GM12878 (cell line): ENCODE results near the gene FAR2. TPM values are rescaled to one million over a fixed set of nuclear protein-coding genes. Genes with fewer than 3 reads are reported as not detected.

Source experiments
- ATAC-seq: fragments of 200-7000 bp; cut with Tn5 transposase; 3 replicates; pipeline ENCODE4 v1.9.1; 2020; ENCODE audit warnings: mild to moderate bottlenecking, moderate library complexity
- BruUV-seq: library from RNA; stranded (reverse); fragments of 400-500 nt; replicated peaks from 2 replicates; lab custom pipeline; 2021; lab: Mats Ljungman, UMichigan
- CTCF ChIA-PET: fragments of 300-600 bp; sonication (Branson Sonifier 250); formaldehyde crosslinking; extraction: SDS; loops from one replicate; lab custom pipeline; 2021; ENCODE audit warnings: inconsistent platforms; lab: Yijun Ruan, JAX
- POLR2A ChIA-PET: fragments of 350-600 bp; formaldehyde crosslinking; extraction: SDS; loops from one replicate; lab custom pipeline; 2021; ENCODE audit warnings: inconsistent platforms; lab: Charles Lee
- RAD21 ChIA-PET: fragments of 300-600 bp; sonication (Branson Sonifier 250); formaldehyde crosslinking; loops from one replicate; lab custom pipeline; 2023; ENCODE audit warnings: antibody characterized with exemption; ENCODE audit not compliant: unreplicated experiment; lab: Charles Lee
- SMC1A ChIA-PET: fragments of 300-600 bp; sonication (Branson Sonifier 250); formaldehyde crosslinking; loops from one replicate; lab custom pipeline; 2023; ENCODE audit not compliant: unreplicated experiment, uncharacterized antibody; lab: Charles Lee
- DNase-seq: peaks from one replicate; pipeline ENCODE4 v3.0.0-alpha.2; 2011; ENCODE audit warnings: low read depth, low spot score
- FAIRE-seq: peaks from 3 replicates; lab custom pipeline; 2011; peaks lifted over from hg19 to GRCh38; lab: Jason Lieb, UNC
- H2AFZ ChIP-seq: 2 replicates; pipeline ENCODE4 v1.6.0; 2011; ENCODE audit warnings: low read depth, low read length, control low read depth; ENCODE audit not compliant: control insufficient read depth
- H3K27ac ChIP-seq: 2 replicates; pipeline ENCODE4 v1.5.1; 2011; ENCODE audit warnings: control low read depth; ENCODE audit not compliant: control insufficient read depth, insufficient read depth
- H3K27me3 ChIP-seq, 2 experiments: replicated peaks in 1 of 2; 2 replicates each; pipeline versions ENCODE4 v1.6.0 to v1.6.1; 2011; ENCODE audit warnings: low read length in 1 of 2; ENCODE audit not compliant: control insufficient read depth in 2 of 2, insufficient read depth in 2 of 2
- H3K36me3 ChIP-seq, 2 experiments: 2 replicates each; pipeline ENCODE4 v1.5.1; 2011; ENCODE audit warnings: low read length in 1 of 2; ENCODE audit not compliant: control insufficient read depth in 2 of 2, insufficient read depth in 2 of 2
- H3K4me1 ChIP-seq: 2 replicates; pipeline ENCODE4 v1.6.1; 2011; ENCODE audit warnings: mild to moderate bottlenecking, low read length, moderate library complexity, mixed read lengths; ENCODE audit not compliant: control insufficient read depth, insufficient read depth
- H3K4me2 ChIP-seq: 2 replicates; pipeline ENCODE4 v1.6.0; 2011; ENCODE audit warnings: control low read depth; ENCODE audit not compliant: control insufficient read depth, insufficient read depth
- H3K4me3 ChIP-seq: fragments of 200-600 bp; sonication (generic); 2 replicates; pipeline ENCODE4 v1.5.1; 2016
- H3K79me2 ChIP-seq: 2 replicates; pipeline ENCODE4 v1.6.0; 2011; ENCODE audit warnings: low read length; ENCODE audit not compliant: control insufficient read depth, insufficient read depth
- H3K9ac ChIP-seq: 2 replicates; pipeline ENCODE4 v1.8.0; 2011; ENCODE audit warnings: low read length, control low read depth, mixed read lengths; ENCODE audit not compliant: control insufficient read depth, insufficient read depth
- H3K9me3 ChIP-seq: replicated peaks from 3 replicates; pipeline ENCODE4 v1.5.1; 2011; ENCODE audit warnings: mild to moderate bottlenecking, low read length; ENCODE audit not compliant: control insufficient read depth, insufficient read depth
- H4K20me1 ChIP-seq: 2 replicates; pipeline ENCODE4 v1.6.0; 2011; ENCODE audit not compliant: control insufficient read depth, insufficient read depth
- ATF7 ChIP-seq: fragments of 450-650 bp; IDR thresholded peaks from 2 replicates; pipeline ENCODE4 v1.6.1; 2016; ENCODE audit warnings: low read depth, mild to moderate bottlenecking
- BCL11A ChIP-seq: IDR thresholded peaks from 2 replicates; pipeline ENCODE4 v1.6.1; 2011; ENCODE audit warnings: low read depth, low read length
- EZH2 ChIP-seq: IDR thresholded peaks from 2 replicates; pipeline ENCODE4 v1.6.1; 2012; ENCODE audit warnings: low read depth, mild to moderate bottlenecking, control low read depth, inconsistent platforms, low read length, borderline replicate concordance; ENCODE audit not compliant: control insufficient read depth
- KLF5 ChIP-seq: fragments of 450-650 bp; IDR thresholded peaks from 2 replicates; pipeline ENCODE4 v1.6.1; 2014; ENCODE audit warnings: mild to moderate bottlenecking; ENCODE audit not compliant: partially characterized antibody
- MYC ChIP-seq: IDR thresholded peaks from 2 replicates; pipeline ENCODE4 v1.6.1; 2011; ENCODE audit warnings: mild to moderate bottlenecking, low read length, moderate library complexity, inconsistent platforms; ENCODE audit not compliant: insufficient read depth, insufficient replicate concordance, insufficient read length, severe bottlenecking
- SIN3A ChIP-seq: IDR thresholded peaks from 2 replicates; pipeline ENCODE4 v1.6.1; 2012; ENCODE audit warnings: low read depth, low read length, improper control_type of control experiment
- SMAD1 ChIP-seq: fragments of 450-650 bp; IDR thresholded peaks from 2 replicates; pipeline ENCODE4 v1.6.1; 2018; ENCODE audit warnings: mild to moderate bottlenecking, low read depth; ENCODE audit not compliant: partially characterized antibody
- WRNIP1 ChIP-seq: IDR thresholded peaks from 2 replicates; pipeline ENCODE4 v1.6.1; 2011; ENCODE audit warnings: low read depth, low read length, improper control_type of control experiment, borderline replicate concordance
- WGBS: methylation state at CpG from one replicate; pipeline ENCODE4 v1.1.6; 2016; ENCODE audit warnings: low lambda C conversion rate; ENCODE audit not compliant: insufficient replicate concordance, insufficient coverage; ENCODE audit errors: missing lambda C conversion rate; 5-methylcytosine and 5-hydroxymethylcytosine counted together
- in situ Hi-C: fragments of 300-500 bp; cut with MboI; formaldehyde crosslinking; loops from 9 replicates; pipeline ENCODE4 v1.14.3; 2018; ENCODE audit warnings: mixed read lengths
- intact Hi-C: fragments of 100-400 bp; cut with micrococcal nuclease; formaldehyde crosslinking; loops from one replicate; pipeline ENCODE4 v1.14.2; 2022; ENCODE audit not compliant: unreplicated experiment
- polyA plus RNA-seq, 11 experiments: library from polyadenylated mRNA; depleted of rRNA in 4 of 11; unstranded in 6 of 11; stranded (reverse) in 5 of 11; fragments of >200 nt; fragmentation: Nextera tagmentation in 4 of 11; fragmentation: Illumina TruSeq in 1 of 11; extraction: Ambion mirVana in 4 of 11; extraction: Trizol in 1 of 11; gene quantifications; 1 replicate in 1 of 11; 2 replicates in 10 of 11; pipeline versions ENCODE4 v1.2.1 to v1.2.3, GENCODE V29; 2011 to 2016; ENCODE audit warnings: inconsistent platforms in 2 of 11, missing spikeins in 2 of 11, low read depth in 1 of 11
- total RNA-seq, 4 experiments: library from RNA; depleted of rRNA in 3 of 4; stranded (reverse); fragments of >200 nt in 3 of 4; fragmentation: Illumina TruSeq in 1 of 4; extraction: Trizol in 1 of 4; gene quantifications; 2 replicates each; pipeline versions ENCODE4 v1.2.1 to v1.2.3, GENCODE V29; 2013 to 2021
- TF ChIP-seq, protein P1 (sequence below): fragments of 450-650 bp; formaldehyde crosslinking; IDR thresholded peaks from 2 replicates; pipeline ENCODE4 v1.5.0; 2022; ENCODE audit warnings: mild to moderate bottlenecking, missing genetic modification characterization
- TF ChIP-seq, protein P2 (sequence below): IDR thresholded peaks from 2 replicates; pipeline ENCODE4 v1.6.1; 2012; ENCODE audit warnings: low read depth, low read length, improper control_type of control experiment
- TF ChIP-seq, protein P3 (sequence below): IDR thresholded peaks from 2 replicates; pipeline ENCODE4 v1.6.1; 2012; ENCODE audit warnings: mild to moderate bottlenecking, low read depth, low read length
- TF ChIP-seq, protein P4 (sequence below): fragments of 450-650 bp; IDR thresholded peaks from 2 replicates; pipeline ENCODE4 v1.6.1; 2016; ENCODE audit warnings: mild to moderate bottlenecking

FAR2 gene
- total and polyA plus RNA-seq, 10 of the 15 experiments (the other 5 are each of a cell fraction or from before 2014, with no cell fraction given), result 0.50 to 1.1 (median 0.65) TPM

DNA sequence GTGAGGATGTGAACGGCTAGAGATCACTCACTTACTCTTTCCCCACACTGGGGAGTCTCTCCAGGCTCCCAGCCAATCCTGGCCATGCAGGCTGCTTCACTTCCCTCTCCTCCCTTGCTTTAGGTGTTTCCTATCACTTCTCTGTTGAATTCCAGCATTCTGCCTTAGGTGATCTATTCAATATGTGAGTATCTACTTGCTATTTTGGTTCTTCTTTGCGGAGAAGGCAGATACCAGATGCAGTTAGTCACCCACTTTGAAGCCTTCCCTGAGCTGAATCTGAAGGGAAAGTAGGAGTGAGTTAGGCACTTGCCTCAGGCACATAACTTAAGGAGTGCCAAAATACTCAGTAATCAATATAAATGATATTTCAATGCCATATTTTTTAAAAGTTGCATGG, 36.0 kb upstream of the FAR2 start:
- H2AFZ ChIP-seq, result no peak overlapping the region
- H4K20me1 ChIP-seq, result no peaks in the 10 kb centered on the region
- H3K27me3 ChIP-seq, result no peaks in the 10 kb centered on the region
- intact Hi-C loops (no loop called here), in situ Hi-C loops (no loop called here)
- no peak overlapping the region for H3K9ac ChIP-seq
- TF ChIP-seq KLF5 (no peak), ATF7 (no peak), SIN3A (no peak), BCL11A (no peak), WRNIP1 (no peak), SMAD1 (no peak), MYC (no peak), EZH2 (no peak)
- TF ChIP-seq, protein P1, sequence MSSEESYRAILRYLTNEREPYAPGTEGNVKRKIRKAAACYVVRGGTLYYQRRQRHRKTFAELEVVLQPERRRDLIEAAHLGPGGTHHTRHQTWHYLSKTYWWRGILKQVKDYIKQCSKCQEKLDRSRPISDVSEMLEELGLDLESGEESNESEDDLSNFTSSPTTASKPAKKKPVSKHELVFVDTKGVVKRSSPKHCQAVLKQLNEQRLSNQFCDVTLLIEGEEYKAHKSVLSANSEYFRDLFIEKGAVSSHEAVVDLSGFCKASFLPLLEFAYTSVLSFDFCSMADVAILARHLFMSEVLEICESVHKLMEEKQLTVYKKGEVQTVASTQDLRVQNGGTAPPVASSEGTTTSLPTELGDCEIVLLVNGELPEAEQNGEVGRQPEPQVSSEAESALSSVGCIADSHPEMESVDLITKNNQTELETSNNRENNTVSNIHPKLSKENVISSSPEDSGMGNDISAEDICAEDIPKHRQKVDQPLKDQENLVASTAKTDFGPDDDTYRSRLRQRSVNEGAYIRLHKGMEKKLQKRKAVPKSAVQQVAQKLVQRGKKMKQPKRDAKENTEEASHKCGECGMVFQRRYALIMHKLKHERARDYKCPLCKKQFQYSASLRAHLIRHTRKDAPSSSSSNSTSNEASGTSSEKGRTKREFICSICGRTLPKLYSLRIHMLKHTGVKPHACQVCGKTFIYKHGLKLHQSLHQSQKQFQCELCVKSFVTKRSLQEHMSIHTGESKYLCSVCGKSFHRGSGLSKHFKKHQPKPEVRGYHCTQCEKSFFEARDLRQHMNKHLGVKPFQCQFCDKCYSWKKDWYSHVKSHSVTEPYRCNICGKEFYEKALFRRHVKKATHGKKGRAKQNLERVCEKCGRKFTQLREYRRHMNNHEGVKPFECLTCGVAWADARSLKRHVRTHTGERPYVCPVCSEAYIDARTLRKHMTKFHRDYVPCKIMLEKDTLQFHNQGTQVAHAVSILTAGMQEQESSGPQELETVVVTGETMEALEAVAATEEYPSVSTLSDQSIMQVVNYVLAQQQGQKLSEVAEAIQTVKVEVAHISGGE, result no peak
- TF ChIP-seq, protein P2, sequence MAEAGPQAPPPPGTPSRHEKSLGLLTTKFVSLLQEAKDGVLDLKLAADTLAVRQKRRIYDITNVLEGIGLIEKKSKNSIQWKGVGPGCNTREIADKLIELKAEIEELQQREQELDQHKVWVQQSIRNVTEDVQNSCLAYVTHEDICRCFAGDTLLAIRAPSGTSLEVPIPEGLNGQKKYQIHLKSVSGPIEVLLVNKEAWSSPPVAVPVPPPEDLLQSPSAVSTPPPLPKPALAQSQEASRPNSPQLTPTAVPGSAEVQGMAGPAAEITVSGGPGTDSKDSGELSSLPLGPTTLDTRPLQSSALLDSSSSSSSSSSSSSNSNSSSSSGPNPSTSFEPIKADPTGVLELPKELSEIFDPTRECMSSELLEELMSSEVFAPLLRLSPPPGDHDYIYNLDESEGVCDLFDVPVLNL, result no peak
- TF ChIP-seq, protein P3, sequence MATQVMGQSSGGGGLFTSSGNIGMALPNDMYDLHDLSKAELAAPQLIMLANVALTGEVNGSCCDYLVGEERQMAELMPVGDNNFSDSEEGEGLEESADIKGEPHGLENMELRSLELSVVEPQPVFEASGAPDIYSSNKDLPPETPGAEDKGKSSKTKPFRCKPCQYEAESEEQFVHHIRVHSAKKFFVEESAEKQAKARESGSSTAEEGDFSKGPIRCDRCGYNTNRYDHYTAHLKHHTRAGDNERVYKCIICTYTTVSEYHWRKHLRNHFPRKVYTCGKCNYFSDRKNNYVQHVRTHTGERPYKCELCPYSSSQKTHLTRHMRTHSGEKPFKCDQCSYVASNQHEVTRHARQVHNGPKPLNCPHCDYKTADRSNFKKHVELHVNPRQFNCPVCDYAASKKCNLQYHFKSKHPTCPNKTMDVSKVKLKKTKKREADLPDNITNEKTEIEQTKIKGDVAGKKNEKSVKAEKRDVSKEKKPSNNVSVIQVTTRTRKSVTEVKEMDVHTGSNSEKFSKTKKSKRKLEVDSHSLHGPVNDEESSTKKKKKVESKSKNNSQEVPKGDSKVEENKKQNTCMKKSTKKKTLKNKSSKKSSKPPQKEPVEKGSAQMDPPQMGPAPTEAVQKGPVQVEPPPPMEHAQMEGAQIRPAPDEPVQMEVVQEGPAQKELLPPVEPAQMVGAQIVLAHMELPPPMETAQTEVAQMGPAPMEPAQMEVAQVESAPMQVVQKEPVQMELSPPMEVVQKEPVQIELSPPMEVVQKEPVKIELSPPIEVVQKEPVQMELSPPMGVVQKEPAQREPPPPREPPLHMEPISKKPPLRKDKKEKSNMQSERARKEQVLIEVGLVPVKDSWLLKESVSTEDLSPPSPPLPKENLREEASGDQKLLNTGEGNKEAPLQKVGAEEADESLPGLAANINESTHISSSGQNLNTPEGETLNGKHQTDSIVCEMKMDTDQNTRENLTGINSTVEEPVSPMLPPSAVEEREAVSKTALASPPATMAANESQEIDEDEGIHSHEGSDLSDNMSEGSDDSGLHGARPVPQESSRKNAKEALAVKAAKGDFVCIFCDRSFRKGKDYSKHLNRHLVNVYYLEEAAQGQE, result no peak
- TF ChIP-seq, protein P4, sequence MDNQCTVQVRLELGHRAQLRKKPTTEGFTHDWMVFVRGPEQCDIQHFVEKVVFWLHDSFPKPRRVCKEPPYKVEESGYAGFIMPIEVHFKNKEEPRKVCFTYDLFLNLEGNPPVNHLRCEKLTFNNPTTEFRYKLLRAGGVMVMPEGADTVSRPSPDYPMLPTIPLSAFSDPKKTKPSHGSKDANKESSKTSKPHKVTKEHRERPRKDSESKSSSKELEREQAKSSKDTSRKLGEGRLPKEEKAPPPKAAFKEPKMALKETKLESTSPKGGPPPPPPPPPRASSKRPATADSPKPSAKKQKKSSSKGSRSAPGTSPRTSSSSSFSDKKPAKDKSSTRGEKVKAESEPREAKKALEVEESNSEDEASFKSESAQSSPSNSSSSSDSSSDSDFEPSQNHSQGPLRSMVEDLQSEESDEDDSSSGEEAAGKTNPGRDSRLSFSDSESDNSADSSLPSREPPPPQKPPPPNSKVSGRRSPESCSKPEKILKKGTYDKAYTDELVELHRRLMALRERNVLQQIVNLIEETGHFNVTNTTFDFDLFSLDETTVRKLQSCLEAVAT, result no peak
- H3K27ac ChIP-seq, result no peak overlapping the region
- POLR2A ChIA-PET, result no interaction called here
- WGBS, result 25% methylated on average over 2 of the region's 2 CpGs
- BruUV-seq, result no TSS peak
- FAIRE-seq (no peak), ATAC-seq (no peak), DNase-seq (no peak)
- H3K4me1 ChIP-seq, result no peaks in the 10 kb centered on the region
- peaks cover 2% of the 10 kb centered on the region; the same call in 2 of the 3 replicates for H3K9me3 ChIP-seq
- H3K79me2 ChIP-seq, result no peaks in the 10 kb centered on the region
- RAD21 ChIA-PET, result no interaction called here
- CTCF ChIA-PET, result no interaction called here
- H3K36me3 ChIP-seq, result no peaks in the 10 kb centered on the region
- H3K4me2 ChIP-seq, result no peak overlapping the region
- H3K4me3 ChIP-seq, result no peak overlapping the region
- SMC1A ChIA-PET, result no interaction called here
